Measurements from ENCODE around the gene KY. TPM values are rescaled to one million over a fixed set of nuclear protein-coding genes. Genes with fewer than 3 reads are reported as not detected.

KY gene
- total RNA-seq, 1 experiment from 2014 or later = 0.29 TPM

- intact Hi-C loops (cut with micrococcal nuclease) = no loop called here
- CTCF ChIA-PET = no interaction called here
- H3K4me1 ChIP-seq (ENCODE audit: insufficient read depth, low read length) = no peaks in the 10 kb centered on the region
Observed at GRCh38 chr3:134667956-134668355, 17.1 kb upstream of the KY start.

GRCh38 chr3:134667406-134667805, 16.6 kb upstream of the KY start:
- no peak for ATAC-seq
- Histone ChIP-seq H3K27me3 (ENCODE audit: low read length) (no peaks in the 10 kb centered on the region), H3K4me3 (ENCODE audit: low read length) (no peak overlapping the region), H3K27ac (ENCODE audit: low read length) (no peak overlapping the region), H3K9me2 (replicated peaks; ENCODE audit: low read length) (no peaks in the 10 kb centered on the region), H3K9me3 (ENCODE audit: low read length) (no peaks in the 10 kb centered on the region), H2AFZ (ENCODE audit: low read length) (no peak overlapping the region), H3K4me1 (ENCODE audit: insufficient read depth, low read length) (no peaks in the 10 kb centered on the region), H3F3A (ENCODE audit: low read length, unreplicated experiment) (no peaks in the 10 kb centered on the region), H3K36me3 (ENCODE audit: low read depth, low read length) (no peaks in the 10 kb centered on the region), H3K79me2 (ENCODE audit: low read length) (no peaks in the 10 kb centered on the region), H3K9ac (ENCODE audit: low read length) (no peak overlapping the region), H4K20me1 (ENCODE audit: low read length) (no peaks in the 10 kb centered on the region), H3K4me2 (ENCODE audit: low read length) (no peak overlapping the region)
- no peak for DNase-seq
- ChIA-PET POLR2A (ENCODE audit: unreplicated experiment) (no interaction called here), CTCF (no interaction called here)
- TF ChIP-seq EZH2 (IDR thresholded peaks at IDR 0.05; ENCODE audit: low read length, unreplicated experiment) = no peak
- TF ChIP-seq CTCF (conservative IDR thresholded peaks at IDR 0.05; ENCODE audit: low read depth, low read length) = no peak
- TF ChIP-seq EZH2phosphoT487 (IDR thresholded peaks at IDR 0.05; ENCODE audit: borderline replicate concordance, low read length) = no peak
- no TSS peak for BruUV-seq (replicated peaks)
- intact Hi-C loops (cut with micrococcal nuclease) = no loop called here

More at GRCh38 chr3:134667956-134668355, 17.1 kb upstream of the KY start:
- Histone ChIP-seq H3K9me2 (replicated peaks; ENCODE audit: low read length) (no peaks in the 10 kb centered on the region), H3K4me3 (ENCODE audit: low read length) (no peak overlapping the region), H3K27me3 (ENCODE audit: low read length) (no peaks in the 10 kb centered on the region), H2AFZ (ENCODE audit: low read length) (no peak overlapping the region), H3K79me2 (ENCODE audit: low read length) (no peaks in the 10 kb centered on the region), H3K4me2 (ENCODE audit: low read length) (no peak overlapping the region), H3K27ac (ENCODE audit: low read length) (no peak overlapping the region), H4K20me1 (ENCODE audit: low read length) (no peaks in the 10 kb centered on the region), H3K9me3 (ENCODE audit: low read length) (no peaks in the 10 kb centered on the region), H3F3A (ENCODE audit: low read length, unreplicated experiment) (no peaks in the 10 kb centered on the region), H3K36me3 (ENCODE audit: low read depth, low read length) (no peaks in the 10 kb centered on the region), H3K9ac (ENCODE audit: low read length) (no peak overlapping the region)
- POLR2A ChIA-PET (ENCODE audit: unreplicated experiment) = no interaction called here
- DNase-seq = no peak
- TF ChIP-seq EZH2phosphoT487 (IDR thresholded peaks at IDR 0.05; ENCODE audit: borderline replicate concordance, low read length) (no peak), EZH2 (IDR thresholded peaks at IDR 0.05; ENCODE audit: low read length, unreplicated experiment) (no peak), CTCF (conservative IDR thresholded peaks at IDR 0.05; ENCODE audit: low read depth, low read length) (no peak)
- ATAC-seq = no peak
- BruUV-seq (replicated peaks) = no TSS peak

GRCh38 chr3:134666885-134667284, 16.1 kb upstream of the KY start:
- no peak overlapping the region for H3K4me3 ChIP-seq (ENCODE audit: low read length)
- H3K27me3 ChIP-seq (ENCODE audit: low read length) = no peaks in the 10 kb centered on the region
- no peaks in the 10 kb centered on the region for H3K9me2 ChIP-seq (replicated peaks; ENCODE audit: low read length)
- no peaks in the 10 kb centered on the region for H3K36me3 ChIP-seq (ENCODE audit: low read depth, low read length)
- no peak overlapping the region for H3K27ac ChIP-seq (ENCODE audit: low read length)
- intact Hi-C loops (cut with micrococcal nuclease) = no loop called here
- TF ChIP-seq CTCF (conservative IDR thresholded peaks at IDR 0.05; ENCODE audit: low read depth, low read length) (no peak), EZH2phosphoT487 (IDR thresholded peaks at IDR 0.05; ENCODE audit: borderline replicate concordance, low read length) (no peak), EZH2 (IDR thresholded peaks at IDR 0.05; ENCODE audit: low read length, unreplicated experiment) (no peak)
- H3K4me1 ChIP-seq (ENCODE audit: insufficient read depth, low read length) = no peaks in the 10 kb centered on the region
- ATAC-seq (no peak), DNase-seq (no peak)
- no peaks in the 10 kb centered on the region for H3F3A ChIP-seq (ENCODE audit: low read length, unreplicated experiment)
- no TSS peak for BruUV-seq (replicated peaks)
- no peak overlapping the region for H3K9ac ChIP-seq (ENCODE audit: low read length)
- H4K20me1 ChIP-seq (ENCODE audit: low read length) = no peaks in the 10 kb centered on the region
- CTCF ChIA-PET = no interaction called here
- no peak overlapping the region for H3K4me2 ChIP-seq (ENCODE audit: low read length)
- no peaks in the 10 kb centered on the region for H3K79me2 ChIP-seq (ENCODE audit: low read length)
- no peak overlapping the region for H2AFZ ChIP-seq (ENCODE audit: low read length)
- POLR2A ChIA-PET (ENCODE audit: unreplicated experiment) = no interaction called here
- H3K9me3 ChIP-seq (ENCODE audit: low read length) = no peaks in the 10 kb centered on the region
